Ovary (tissue), 9 donors: ENCODE data around the gene TMEM184A. TPM values are rescaled to one million over a fixed set of nuclear protein-coding genes. Genes with fewer than 3 reads are reported as not detected.

Experiments used
- DNase-seq, 5 donors: peaks; one replicate each; pipeline ENCODE4 v3.0.0-alpha.2; 2019 to 2020
- H3K27ac ChIP-seq, 2 donors: fragments of 200-600 bp; one replicate each; pipeline versions ENCODE4 v1.5.1 to v1.8.0; 2019 to 2022
- H3K27me3 ChIP-seq: fragments of 200-600 bp; one replicate; pipeline ENCODE4 v1.8.0; 2022
- H3K36me3 ChIP-seq: fragments of 200-600 bp; sonication (generic); one replicate; pipeline ENCODE4 v1.5.1; 2019
- H3K4me1 ChIP-seq: one replicate; pipeline ENCODE4 v1.8.1; 2013; ENCODE audit warnings: mild to moderate bottlenecking, moderate library complexity; ENCODE audit not compliant: insufficient read depth
- H3K4me3 ChIP-seq: fragments of 200-600 bp; sonication (generic); one replicate; pipeline ENCODE4 v1.5.1; 2017
- H3K9me3 ChIP-seq, 2 donors: fragments of 200-600 bp in 1 of 2; sonication (generic) in 1 of 2; one replicate each; pipeline versions ENCODE4 v1.5.1 to v1.8.1; 2013 to 2019; ENCODE audit warnings: mild to moderate bottlenecking in 1 of 2, moderate library complexity in 1 of 2
- CTCF ChIP-seq, 3 donors: fragments of 450-650 bp in 2 of 3; fragments of 200-600 bp in 1 of 3; IDR thresholded peaks; one replicate each; pipeline versions ENCODE4 v1.5.1 to v1.8.0; 2016 to 2022; ENCODE audit warnings: antibody characterized with exemption in 3 of 3, mild to moderate bottlenecking in 1 of 3
- EP300 ChIP-seq: sonication (generic); formaldehyde crosslinking; IDR thresholded peaks from one replicate; pipeline ENCODE4 v1.6.1; 2017; ENCODE audit warnings: antibody characterized with exemption
- POLR2A ChIP-seq: fragments of 450-650 bp; IDR thresholded peaks from one replicate; pipeline ENCODE4 v1.6.1; 2017; ENCODE audit warnings: antibody characterized with exemption, mild to moderate bottlenecking, moderate library complexity
- WGBS, 3 donors: extraction: QIAGEN DNeasy Blood & Tissue Kit in 1 of 3; methylation state at CpG; one replicate each; pipeline versions ENCODE4 v1.1.5 to v1.1.7; 2013 to 2017; 5-methylcytosine and 5-hydroxymethylcytosine counted together
- intact Hi-C, 4 donors: fragments of 100-400 bp; cut with DNase I; formaldehyde crosslinking; loops; one replicate each; pipeline versions ENCODE4 v1.11.0 to v1.15.1; 2022 to 2023
- polyA plus RNA-seq, 2 donors: library from polyadenylated mRNA; stranded (reverse); fragments of 200-250 nt in 1 of 2; fragments of 350-450 nt in 1 of 2; fragmentation: Illumina TruSeq in 1 of 2; extraction: RNeasy Lipid Tissue Mini Kit (QIAGEN cat#74804) in 1 of 2; gene quantifications; one replicate each; pipeline ENCODE4 v1.2.3, GENCODE V29; 2013 to 2014
- total RNA-seq, 7 donors: library from RNA; depleted of rRNA in 2 of 7; stranded (reverse); fragments of >200 nt in 2 of 7; fragmentation: NEBNext Ultra II Directional in 3 of 7; extraction: Animal tissue kit (Norgen Biotek cat#: 25700) in 3 of 7; gene quantifications; one replicate each; pipeline versions ENCODE4 v1.1.0 to v1.2.4, GENCODE V29; 2016 to 2023
- donor health status: DM: no; HTN: no; CAD: no; lungs with moderate emphysema.
- donor health status: DM: no; HTN: no; CAD: no.
- donor health status: Bipolar disorder and iron deficiency.
- donor health status: DM: yes; HTN: yes; CAD: no.
- donor health status: DM: no; HTN: no; CAD: no.
- donor health status: DM: yes; HTN: yes; CAD: no.

The TMEM184A gene
- total and polyA plus RNA-seq, 9 donors, result 0.05 to 8.4 (median 1.6) TPM; not detected in 2

DNA sequence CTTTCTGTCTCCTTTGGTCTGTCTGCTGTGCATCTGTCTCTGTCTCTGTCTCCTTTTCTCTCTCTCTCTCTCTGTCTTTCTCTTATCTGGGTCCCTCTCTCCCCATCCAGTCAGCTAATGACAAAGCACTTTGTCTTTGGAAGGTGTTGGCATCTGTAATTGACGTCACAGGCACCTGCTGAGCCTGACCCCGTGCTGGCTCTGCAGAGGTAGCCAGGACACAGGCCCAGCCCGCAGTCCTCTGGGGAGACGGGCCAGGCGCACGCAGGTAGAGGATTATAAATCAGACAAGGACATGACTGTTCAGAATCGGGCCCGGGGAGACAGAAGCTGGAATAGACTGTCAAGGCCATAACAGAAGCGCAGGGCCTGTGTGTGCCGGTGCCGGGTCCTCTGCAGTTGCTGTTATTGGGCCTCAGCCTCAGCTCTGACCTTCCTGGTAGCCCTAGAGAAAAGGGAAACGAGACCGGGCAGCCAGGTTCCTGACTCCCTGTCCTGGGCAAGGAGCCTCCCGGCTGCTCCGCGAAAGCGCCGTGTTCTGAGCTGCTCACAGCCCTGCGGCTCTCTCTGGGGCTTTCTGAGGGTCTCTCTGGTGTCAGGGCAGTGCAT is 24.5 kb upstream of the TMEM184A start:
- DNase-seq, result no peak
- intact Hi-C loops, result loop anchor here (5.0 to 10.0 kb wide), 4 partner anchors 624 to 1782 kb away; no protein-coding TSS in a partner anchor
- H3K36me3 ChIP-seq, result no peaks in the 10 kb centered on the region
- 72 to 84% (median 78%) methylated on average over 19 of the region's 19 CpGs for WGBS, 3 donors
- no peak overlapping the region for H3K4me3 ChIP-seq
- no peaks in the 10 kb centered on the region for H3K4me1 ChIP-seq
- no peak for TF ChIP-seq CTCF (IDR thresholded peaks at IDR 0.05)
- no peak for TF ChIP-seq POLR2A
- TF ChIP-seq EP300, result no peak
- no peaks in the 10 kb centered on the region for H3K27me3 ChIP-seq
- no peak overlapping the region for H3K27ac ChIP-seq
- H3K9me3 ChIP-seq, result no peaks in the 10 kb centered on the region

DNA sequence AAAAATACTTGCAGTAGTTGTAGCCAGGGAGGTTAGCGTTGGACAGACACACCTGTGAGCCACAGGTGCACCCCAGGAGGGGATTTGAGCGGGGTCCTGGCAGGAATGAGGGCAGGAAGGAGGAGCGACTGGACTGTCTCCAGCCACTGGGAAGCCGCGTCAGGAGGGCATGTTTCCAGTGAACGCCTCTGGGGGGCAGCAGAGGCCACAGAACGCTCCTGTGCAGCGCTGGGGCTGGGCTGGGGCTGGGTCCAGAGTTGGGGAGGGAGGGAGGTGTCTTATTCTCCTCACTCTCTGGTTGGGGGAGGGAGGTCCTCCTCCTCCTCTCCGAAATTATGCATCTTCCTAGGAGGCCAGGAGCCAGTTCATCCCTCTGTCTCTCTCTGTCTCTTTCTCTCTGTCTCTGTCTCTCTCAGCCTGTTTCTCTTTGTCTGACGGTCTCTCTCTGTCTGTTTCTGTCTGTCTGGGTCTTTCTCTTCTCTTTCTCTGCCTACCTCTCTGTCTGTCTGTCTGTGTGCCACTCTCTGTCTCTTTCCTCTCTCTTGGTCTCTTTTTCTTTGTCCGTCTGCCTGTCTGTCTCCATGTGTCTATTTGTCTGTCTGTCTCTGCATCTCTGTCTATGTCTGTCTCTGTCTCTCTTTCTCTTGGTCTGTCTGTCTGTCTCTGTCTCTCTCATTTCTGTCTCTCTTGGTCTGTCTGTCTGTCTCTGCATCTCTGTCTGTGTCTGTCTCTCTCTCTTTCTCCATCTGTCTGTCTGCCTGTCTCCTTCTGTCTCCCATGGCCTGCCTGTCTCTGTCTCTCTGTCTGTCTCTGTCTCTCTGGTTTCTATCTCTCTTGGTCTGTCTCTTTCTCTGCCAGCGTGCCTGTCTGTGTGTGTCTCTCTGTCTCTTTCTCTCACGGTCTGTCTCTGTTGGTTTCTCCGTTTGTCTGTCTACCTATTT is 23.7 kb upstream of the TMEM184A start:
- intact Hi-C loops, result loop anchor here (5.0 to 10.0 kb wide), 6 partner anchors 625 to 1783 kb away; no protein-coding TSS in a partner anchor
- H3K9me3 ChIP-seq, result no peaks in the 10 kb centered on the region
- no peak for TF ChIP-seq EP300
- TF ChIP-seq CTCF (IDR thresholded peaks at IDR 0.05), result peak; percentile 52 to 72 (median 64)
- 21 to 29% (median 24%) methylated on average over 13 to 14 of the region's 14 CpGs for WGBS, 3 donors
- no peak overlapping the region for H3K27ac ChIP-seq
- H3K4me3 ChIP-seq, result no peak overlapping the region
- no peaks in the 10 kb centered on the region for H3K4me1 ChIP-seq
- H3K27me3 ChIP-seq, result no peaks in the 10 kb centered on the region
- H3K36me3 ChIP-seq, result no peaks in the 10 kb centered on the region
- DNase-seq, result peak; percentile 58 to 82 (median 80)

DNA sequence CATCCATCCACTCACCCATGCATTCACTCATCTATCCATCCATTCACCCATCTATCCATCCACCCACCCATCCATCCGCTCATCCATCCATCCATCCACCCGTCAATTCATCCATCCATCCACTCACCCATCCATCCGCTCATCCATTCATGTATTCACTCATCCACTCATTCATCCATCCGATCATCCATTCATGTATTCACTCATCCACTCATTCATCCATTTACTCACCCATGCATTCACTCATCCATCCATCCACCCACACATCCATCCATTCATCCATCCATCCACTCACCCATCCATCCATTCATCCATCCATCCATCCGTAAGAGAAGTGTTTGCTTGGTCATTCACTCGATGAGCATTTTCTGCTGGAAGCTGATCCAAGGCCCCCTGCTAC is 22.5 kb upstream of the TMEM184A start:
- 86 to 93% (median 88%) methylated on average over 6 of the region's 6 CpGs for WGBS, 3 donors
- DNase-seq, result no peak
- intact Hi-C loops, result loop anchor here in 2 of 4 donors (5.0 to 10.0 kb wide), 2 partner anchors 766 to 769 kb away; no protein-coding TSS in a partner anchor
- TF ChIP-seq EP300 (no peak), CTCF (IDR thresholded peaks at IDR 0.05) (no peak), POLR2A (no peak)
- Histone ChIP-seq H3K27me3 (no peaks in the 10 kb centered on the region), H3K36me3 (no peaks in the 10 kb centered on the region), H3K9me3 (no peaks in the 10 kb centered on the region), H3K4me3 (no peak overlapping the region), H3K27ac (no peak overlapping the region), H3K4me1 (no peaks in the 10 kb centered on the region)

DNA sequence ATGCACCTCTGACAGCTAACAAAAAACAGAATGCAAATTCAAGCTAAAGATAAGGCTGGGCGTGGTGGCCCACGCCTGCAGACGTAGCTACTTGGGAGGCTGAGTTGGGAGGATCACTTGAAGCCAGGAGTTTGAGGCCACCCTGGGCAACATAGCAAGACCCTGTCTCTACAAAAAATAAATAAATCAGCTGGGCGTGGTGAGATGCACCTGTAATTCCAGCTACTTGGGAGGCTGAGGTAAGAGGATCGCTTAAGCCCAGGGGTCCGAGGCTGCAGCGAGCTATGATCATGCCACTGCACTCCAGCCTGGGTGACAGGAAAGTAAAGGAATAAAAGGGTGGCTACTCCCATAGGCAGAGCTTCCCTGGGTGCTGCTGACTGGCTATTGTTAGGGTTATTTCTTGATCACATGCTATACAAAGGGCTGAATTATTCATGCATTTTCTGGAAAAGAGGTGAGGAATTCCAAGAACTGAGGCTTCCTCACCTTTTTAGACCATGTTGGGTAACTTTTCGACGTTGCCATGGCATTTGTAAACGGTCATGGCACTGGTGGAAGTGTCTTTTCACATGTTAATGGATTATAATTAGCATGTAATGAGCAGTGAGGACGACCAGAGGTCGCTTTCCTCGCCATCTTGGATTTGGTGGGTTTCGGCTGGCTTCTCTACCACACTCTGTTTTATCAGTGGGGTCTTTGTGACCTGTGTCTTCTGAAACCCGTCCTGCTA is 20.7 kb upstream of the TMEM184A start:
- H3K4me1 ChIP-seq, result no peaks in the 10 kb centered on the region
- no peaks in the 10 kb centered on the region for H3K36me3 ChIP-seq
- no peak overlapping the region for H3K4me3 ChIP-seq
- intact Hi-C loops, result loop anchor here in 2 of 4 donors (5.0 to 10.0 kb wide), 2 partner anchors 768 to 771 kb away; no protein-coding TSS in a partner anchor
- 63 to 72% (median 64%) methylated on average over 15 of the region's 15 CpGs for WGBS, 3 donors
- no peaks in the 10 kb centered on the region for H3K9me3 ChIP-seq
- no peaks in the 10 kb centered on the region for H3K27me3 ChIP-seq
- H3K27ac ChIP-seq, result no peak overlapping the region
- TF ChIP-seq EP300, result no peak
- no peak for TF ChIP-seq CTCF (IDR thresholded peaks at IDR 0.05)
- no peak for TF ChIP-seq POLR2A
- no peak for DNase-seq
